GM12891 (cell line): ENCODE results near the gene TMEM271.

ENCODE experiments used
- DNase-seq: peaks from one replicate; pipeline ENCODE4 v3.0.0; 2011; ENCODE audit warnings: low spot score; ENCODE audit not compliant: insufficient read length
- FAIRE-seq: peaks from 2 replicates; lab custom pipeline; 2011; peaks lifted over from hg19 to GRCh38; lab: Jason Lieb, UNC
- PAX5 ChIP-seq: IDR thresholded peaks from 2 replicates; pipeline ENCODE4 v1.6.1; 2011; ENCODE audit warnings: low read length, moderate library complexity, mild to moderate bottlenecking; ENCODE audit not compliant: insufficient read depth, severe bottlenecking
- POLR2A ChIP-seq: IDR thresholded peaks from 2 replicates; pipeline ENCODE4 v1.6.1; 2011; ENCODE audit warnings: low read depth, low read length, control low read depth
- POLR2AphosphoS5 ChIP-seq: IDR thresholded peaks from 2 replicates; pipeline ENCODE4 v1.6.1; 2011; ENCODE audit warnings: low read depth, low read length, control low read depth
- POU2F2 ChIP-seq: IDR thresholded peaks from 2 replicates; pipeline ENCODE4 v1.6.1; 2011; ENCODE audit warnings: low read depth, mild to moderate bottlenecking, control low read depth, low read length, moderate library complexity
- SPI1 ChIP-seq: IDR thresholded peaks from 2 replicates; pipeline ENCODE4 v1.6.1; 2011; ENCODE audit warnings: low read depth, low read length, control low read depth
- TAF1 ChIP-seq: IDR thresholded peaks from 2 replicates; pipeline ENCODE4 v1.6.1; 2011; ENCODE audit warnings: low read depth, low read length, control low read depth

Gene TMEM271

GRCh38 chr4:609400-610050 lies 33.4 kb upstream of the TMEM271 start:
- FAIRE-seq: no peak
- DNase-seq: no peak
- TF ChIP-seq POU2F2 (no peak), SPI1 (no peak), PAX5 (no peak), POLR2A (no peak), POLR2AphosphoS5 (no peak), TAF1 (no peak)

- no peak for DNase-seq
- FAIRE-seq: no peak
- no peak for TF ChIP-seq POU2F2
- no peak for TF ChIP-seq TAF1
- no peak for TF ChIP-seq PAX5
- TF ChIP-seq POLR2AphosphoS5: no peak
- TF ChIP-seq POLR2A: no peak
- TF ChIP-seq SPI1: no peak
Observed at GRCh38 chr4:608236-608635, 32.1 kb upstream of the TMEM271 start.

GRCh38 chr4:605702-606425 lies 29.8 kb upstream of the TMEM271 start:
- DNase-seq (no peak), FAIRE-seq (no peak)
- 0 out of 2 replicates have a peak, but pooled peaks have one; percentile 15 for TF ChIP-seq SPI1
- TF ChIP-seq PAX5: no peak

- FAIRE-seq (no peak), DNase-seq (no peak)
- TF ChIP-seq PAX5: no peak
Observed at GRCh38 chr4:604131-604530, 28.0 kb upstream of the TMEM271 start.

- FAIRE-seq (no peak), DNase-seq (no peak)
- TF ChIP-seq POLR2AphosphoS5: no peak
Observed at GRCh38 chr4:602559-602942, 26.5 kb upstream of the TMEM271 start.

GRCh38 chr4:601612-602558 lies 25.8 kb upstream of the TMEM271 start:
- TF ChIP-seq SPI1: no peak
- TF ChIP-seq POU2F2: no peak
- TF ChIP-seq TAF1: no peak
- TF ChIP-seq POLR2AphosphoS5: no peak
- TF ChIP-seq POLR2A: no peak
- TF ChIP-seq PAX5: no peak
- DNase-seq: no peak
- no peak for FAIRE-seq

GRCh38 chr4:600850-601515 lies 24.9 kb upstream of the TMEM271 start:
- DNase-seq (no peak), FAIRE-seq (no peak)
- TF ChIP-seq POLR2AphosphoS5 (no peak), TAF1 (no peak), POU2F2 (no peak), SPI1 (no peak)

- FAIRE-seq (no peak), DNase-seq (no peak)
- TF ChIP-seq TAF1: no peak
- no peak for TF ChIP-seq POLR2AphosphoS5
- TF ChIP-seq PAX5: no peak
- no peak for TF ChIP-seq POU2F2
- no peak for TF ChIP-seq POLR2A
- TF ChIP-seq SPI1: no peak
Observed at GRCh38 chr4:600166-600565, 24.1 kb upstream of the TMEM271 start.

GRCh38 chr4:598925-599324 lies 22.8 kb upstream of the TMEM271 start:
- no peak for DNase-seq
- FAIRE-seq: no peak
- TF ChIP-seq PAX5: no peak
- TF ChIP-seq POLR2AphosphoS5: no peak
- no peak for TF ChIP-seq SPI1
- TF ChIP-seq POU2F2: no peak
- TF ChIP-seq POLR2A: no peak
- no peak for TF ChIP-seq TAF1
